ENCODE results near the gene PBX1. TPM values are rescaled to one million over a fixed set of nuclear protein-coding genes. Genes with fewer than 3 reads are reported as not detected.
A peak's percentile ranks its signal among the peaks of the same experiment; 100 is the strongest.
"Not testable (repeated sequence)": the region's sequence is repeated elsewhere in the genome, so short reads cannot be mapped to it uniquely, and the experiment has no call there.

Gene PBX1
- polyA plus RNA-seq (2014; cell fraction: cytosol; rRNA removed): 10.4 and 11.3 TPM in 2 replicates
- 6.7 and 6.9 TPM in 2 replicates for polyA plus RNA-seq (2014; cell fraction: nucleus; rRNA removed)

DNA sequence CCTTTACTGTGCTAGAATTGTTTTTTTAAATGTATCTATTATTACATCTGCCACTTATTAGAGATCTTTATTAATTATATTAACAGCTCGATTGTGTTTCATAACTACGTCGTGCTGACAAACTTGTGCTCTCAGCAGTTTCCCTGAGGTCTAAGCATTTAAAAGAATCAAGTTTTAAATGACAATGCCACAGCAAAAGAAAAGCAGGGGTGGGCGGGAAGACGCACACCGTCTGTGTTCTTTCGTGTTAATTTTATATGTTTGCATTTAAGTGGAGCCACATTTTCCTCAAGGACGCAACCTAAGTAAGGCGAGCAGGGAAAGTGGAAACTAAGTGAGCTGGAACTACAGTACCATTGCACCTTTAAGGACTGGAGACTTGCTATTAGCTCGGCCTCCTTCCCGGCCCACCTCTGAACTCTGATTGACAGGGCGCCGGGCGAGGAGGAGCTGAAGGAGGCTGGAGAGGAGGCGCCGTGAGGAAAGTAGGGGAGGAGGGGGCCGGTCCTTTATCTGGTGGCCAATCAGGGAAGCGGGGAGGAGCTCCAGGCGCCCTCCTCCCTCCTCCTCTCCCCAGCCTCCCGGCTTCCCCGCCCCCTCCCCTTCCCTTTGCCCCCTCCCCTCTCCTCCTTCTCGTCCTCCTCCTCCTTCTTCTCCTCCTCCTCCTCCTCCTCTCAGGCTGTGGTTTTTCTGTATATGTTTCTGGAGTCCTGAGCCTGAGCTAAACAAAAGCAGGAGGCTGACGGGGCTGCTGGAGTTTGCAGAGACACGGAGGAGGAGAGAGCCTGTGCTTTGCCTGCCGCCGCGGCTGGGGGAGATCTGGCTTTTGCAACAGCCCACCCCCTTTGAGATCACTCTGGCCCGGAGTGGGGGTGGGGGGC is at the start of gene PBX1:
TSS of gene PBX1 (plus strand) at position 724 of the 881 bp plus-strand sequence.
- DNase-seq (ENCODE audit: low spot score): peak; percentile 98

DNA sequence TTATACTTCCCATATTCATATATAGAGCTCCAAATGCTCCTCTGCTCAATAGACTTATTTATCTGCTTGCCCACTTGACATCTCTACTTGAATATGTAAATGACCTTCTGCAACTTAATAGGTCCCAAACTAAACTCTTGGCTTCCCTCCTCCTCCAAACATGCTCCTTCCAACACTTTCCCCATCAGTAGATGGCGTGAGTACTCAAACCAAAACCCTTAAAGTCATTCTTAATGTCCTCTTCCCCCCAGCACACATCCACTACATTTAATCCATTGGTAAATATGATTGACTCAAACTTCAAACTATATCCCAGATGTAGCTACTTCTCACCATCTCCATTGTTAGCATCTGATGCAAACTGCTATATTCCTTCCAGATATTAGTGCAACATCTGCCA is 48.5 kb upstream of the PBX1 start:
- no peak for DNase-seq (ENCODE audit: low spot score)

DNA sequence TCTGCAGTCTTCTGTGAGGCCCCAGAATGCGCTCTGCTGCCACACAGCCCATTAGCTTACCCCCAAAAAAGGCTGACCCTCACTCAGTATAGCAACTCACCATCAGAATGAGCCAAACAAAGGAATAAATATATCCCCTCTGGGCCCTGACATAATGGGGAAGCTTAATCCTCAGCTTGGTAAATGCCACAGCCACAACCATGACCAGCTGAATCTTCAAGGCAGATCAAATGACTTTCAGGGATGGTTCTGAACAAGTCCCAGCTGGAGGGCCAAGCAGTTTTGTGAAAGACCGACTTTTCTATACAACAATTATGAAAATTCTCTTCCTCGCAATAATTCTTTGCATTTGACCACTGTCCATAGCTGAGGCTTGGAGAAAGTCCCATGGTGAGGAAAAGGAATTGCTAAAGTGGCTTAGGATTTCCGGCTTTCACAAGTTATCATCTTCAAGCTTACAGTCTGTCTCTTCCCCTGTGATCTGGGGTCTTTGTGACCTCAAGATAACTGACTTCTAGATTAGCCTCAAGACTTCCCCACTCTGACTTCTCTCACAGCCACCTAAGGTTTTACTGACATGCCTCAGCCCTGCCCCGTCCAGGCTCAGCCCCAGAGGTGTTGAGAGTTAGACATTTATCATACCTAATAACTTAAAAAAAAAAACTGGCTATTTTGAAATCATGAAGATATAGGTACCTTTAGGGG is 47.8 kb upstream of the PBX1 start:
- DNase-seq (ENCODE audit: low spot score): no peak

DNA sequence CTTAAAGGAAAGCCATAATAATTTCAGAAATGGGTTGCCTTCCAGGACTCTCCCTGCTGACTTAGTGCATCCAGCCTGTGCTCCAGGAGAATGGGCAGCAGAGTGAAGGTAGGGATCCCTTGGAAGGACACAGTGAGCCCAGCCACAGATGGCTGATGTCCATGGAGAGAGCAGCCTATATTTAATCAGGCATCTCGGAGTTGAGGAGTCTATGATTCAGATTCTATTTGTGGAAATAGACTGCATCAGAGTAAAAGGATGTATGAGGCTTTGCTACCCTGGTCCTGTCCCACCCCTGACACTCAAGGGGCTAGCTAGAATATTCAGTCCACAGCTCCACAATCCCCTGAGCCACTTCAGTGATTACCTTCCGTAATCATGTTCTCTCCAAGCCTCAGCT is 43.8 kb upstream of the PBX1 start:
- DNase-seq (ENCODE audit: low spot score): no peak

DNA sequence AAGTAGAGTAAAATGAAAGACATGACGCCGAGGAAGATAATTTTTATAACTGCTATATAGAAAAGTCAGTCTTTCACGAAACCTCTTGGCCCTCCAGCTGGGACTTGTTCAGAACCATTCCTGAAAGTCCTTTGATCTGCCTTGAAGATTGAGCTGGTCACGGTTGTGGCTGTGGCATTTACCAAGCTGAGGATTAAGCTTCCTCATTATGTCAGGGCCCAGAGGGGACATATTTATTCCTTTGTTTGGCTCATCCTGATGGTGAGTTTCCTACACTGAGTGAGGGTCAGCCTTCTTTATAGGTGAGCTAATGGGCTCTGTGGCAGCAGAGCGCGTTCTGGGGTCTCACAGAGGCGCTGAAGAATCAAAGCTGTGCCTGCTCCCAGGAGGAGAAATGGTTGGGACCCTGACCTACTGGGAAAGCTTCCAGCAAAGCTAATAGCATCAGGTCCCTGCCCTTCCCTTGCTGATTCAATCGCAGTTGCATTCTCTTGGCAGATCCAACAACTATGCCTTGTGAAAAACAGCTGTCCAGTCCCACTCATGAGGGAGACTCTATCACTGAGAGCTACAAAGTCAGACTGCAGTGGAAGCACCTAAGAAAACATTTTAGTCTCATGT is 43.2 kb upstream of the PBX1 start:
- no peak for DNase-seq (ENCODE audit: low spot score)

DNA sequence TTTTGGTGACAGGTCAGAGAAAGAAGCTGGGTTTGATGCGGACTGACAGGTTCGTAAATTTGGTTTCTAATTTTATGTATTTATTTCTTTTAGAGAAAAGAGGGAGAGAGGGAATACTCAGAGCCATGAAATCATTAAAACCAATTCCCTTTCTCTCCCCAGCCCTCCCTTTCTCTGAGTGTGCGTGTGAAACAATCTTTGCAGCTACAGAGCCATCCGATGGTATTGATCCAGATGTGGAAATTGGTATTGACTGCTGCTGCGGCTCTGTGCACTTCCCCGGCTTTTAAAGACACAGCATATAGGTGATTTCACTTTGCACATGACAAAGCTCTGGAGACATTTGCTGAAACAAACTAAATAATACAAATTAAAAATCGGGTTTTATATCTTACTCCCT is 42.4 kb upstream of the PBX1 start:
- DNase-seq (ENCODE audit: low spot score): no peak

DNA sequence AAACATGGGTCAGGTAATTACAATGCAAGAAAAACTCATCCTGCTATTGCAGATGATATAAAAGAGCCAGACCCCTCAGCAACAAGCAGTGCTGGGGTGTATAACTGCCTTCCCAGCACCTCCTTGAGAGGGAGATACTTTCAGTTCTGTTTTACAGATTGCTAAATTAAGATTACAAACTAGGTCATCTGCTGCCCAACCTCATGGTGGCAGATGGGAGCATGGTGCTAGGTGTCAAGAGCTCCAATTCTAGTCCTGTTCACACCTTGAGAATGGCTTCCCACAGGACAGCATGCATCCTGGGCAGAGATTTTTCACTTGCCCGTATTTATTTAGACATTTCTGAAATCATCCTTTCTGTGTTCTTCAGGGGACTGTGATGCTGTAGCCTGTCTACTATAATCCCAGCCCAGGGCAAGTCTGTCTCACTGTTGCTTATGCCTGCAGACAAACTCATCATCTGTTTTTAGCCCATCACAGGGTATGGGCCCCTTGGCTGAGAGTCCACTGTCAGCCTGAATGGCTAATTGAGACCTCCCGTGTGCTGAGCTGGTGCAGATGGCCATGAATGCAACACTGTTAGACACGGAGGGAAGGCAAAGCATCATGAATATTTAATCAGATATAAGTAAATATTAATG is 40.2 kb upstream of the PBX1 start:
- DNase-seq (ENCODE audit: low spot score): no peak

DNA sequence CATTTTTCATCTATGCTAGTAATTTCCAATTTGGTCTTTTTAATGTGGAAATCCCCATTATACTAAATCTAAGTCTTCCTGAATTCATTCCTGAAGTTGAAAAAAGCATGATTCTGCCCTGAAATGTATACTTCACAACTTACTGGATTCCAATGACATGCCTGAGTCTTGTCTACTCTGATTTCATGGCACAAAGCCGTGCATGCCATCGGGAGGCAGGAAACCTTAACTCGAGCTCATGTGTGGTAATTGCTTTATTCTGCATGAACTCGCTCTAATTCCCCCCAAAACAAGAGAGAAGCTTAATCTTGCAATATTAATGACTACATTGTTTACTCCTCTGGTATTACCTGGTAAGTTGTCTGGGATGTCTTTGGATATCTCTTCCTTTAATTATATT is 39.6 kb upstream of the PBX1 start:
- DNase-seq (ENCODE audit: low spot score): no peak

DNA sequence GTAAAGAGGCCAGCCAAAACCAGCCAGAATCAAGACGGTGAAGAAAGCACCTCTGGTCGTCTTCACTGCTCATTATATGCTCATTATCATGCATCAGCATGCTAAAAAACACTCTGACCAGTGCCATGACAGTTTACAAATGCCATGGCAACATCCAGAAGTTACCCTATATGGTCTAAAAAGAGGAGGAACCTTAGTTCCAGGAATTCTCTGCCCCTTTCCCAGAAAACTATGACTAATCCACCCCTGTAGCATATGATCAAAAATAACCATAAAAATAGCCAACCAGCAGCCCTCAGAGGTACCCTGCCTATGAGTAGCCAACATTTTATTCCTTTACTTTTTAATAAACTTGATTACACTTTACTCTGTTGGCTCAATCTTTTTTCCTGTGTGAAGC is 34.2 kb upstream of the PBX1 start:
- no peak for DNase-seq (ENCODE audit: low spot score)

DNA sequence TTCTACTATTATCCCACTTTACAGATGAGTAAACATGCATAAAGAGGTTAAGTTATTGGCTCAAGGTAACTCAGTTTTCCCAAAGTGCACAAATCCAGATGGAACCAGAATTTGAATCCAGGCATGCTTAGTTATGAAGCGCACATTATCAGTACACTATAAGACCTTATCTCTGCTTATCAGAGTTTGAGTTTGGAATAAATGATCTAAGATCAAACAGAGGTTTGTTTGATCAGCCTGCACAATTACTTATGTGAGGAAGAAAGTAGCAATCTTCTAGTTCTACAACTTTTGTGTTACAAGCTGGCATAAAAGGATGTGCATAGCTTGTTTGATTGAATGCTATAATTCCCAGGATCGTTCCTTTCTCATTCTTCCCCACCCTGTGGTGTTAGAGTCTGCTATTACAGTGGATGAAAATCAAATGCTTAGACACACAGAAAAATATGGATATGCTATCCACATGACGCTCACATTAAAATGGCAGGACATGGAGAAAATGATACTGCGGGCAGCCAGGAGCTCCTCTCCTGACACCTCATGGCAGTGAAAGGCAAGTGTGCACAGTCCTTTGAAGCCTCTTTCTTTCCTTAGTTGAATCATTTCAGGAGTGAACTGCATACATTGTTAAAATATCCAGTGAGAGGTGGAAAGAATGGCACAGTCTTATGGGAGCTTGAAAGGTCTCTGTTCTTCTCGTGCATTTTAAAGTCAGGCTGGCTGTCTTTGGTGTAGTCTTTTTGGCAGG is 23.9 kb upstream of the PBX1 start:
- DNase-seq (ENCODE audit: low spot score): no peak

DNA sequence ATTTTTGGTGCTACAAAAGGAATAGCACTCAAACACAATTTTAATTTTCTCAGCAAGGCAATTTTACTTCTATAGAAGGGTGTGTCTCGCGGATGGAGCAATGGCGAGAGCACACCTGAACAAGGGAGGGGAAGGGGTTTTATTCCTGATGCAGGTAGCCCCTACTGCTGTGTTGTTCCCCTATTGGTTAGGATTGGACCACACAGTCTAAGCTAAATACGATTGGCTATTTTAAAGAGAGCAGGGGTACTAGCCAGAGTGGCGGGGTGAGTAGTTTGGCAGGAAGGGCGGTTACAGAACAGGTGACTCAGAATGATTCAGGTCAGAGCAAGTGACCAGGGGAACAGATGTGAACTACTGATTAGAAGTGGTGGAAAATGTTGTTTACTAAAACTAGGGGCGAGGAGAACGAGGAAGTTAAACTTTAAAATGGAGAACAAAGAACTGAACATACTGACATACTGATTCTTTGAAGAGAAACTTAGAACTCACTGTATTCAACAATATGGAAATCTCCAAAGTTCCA is 6.5 kb upstream of the PBX1 start:
- not testable (repeated sequence) for DNase-seq (ENCODE audit: low spot score)

DNA sequence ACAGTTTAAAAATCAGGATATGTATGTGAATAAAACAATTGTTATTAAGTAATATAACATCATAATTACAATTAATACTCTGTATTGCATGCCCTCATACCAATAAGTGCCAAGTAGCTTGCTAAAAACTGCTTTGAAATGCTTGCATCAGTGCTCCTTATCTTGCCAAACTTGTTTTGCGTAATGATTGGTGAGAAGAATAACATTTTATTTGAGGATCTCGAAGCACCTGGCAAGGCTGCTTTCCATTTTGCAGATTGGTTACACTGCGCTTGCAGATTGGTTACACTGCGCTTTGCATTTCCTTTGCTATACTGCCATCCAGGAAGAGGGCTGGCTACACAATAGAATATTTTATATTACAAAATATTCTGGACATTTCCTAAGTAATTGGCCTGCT is 1.7 kb upstream of the PBX1 start:
- DNase-seq (ENCODE audit: low spot score): no peak

DNA sequence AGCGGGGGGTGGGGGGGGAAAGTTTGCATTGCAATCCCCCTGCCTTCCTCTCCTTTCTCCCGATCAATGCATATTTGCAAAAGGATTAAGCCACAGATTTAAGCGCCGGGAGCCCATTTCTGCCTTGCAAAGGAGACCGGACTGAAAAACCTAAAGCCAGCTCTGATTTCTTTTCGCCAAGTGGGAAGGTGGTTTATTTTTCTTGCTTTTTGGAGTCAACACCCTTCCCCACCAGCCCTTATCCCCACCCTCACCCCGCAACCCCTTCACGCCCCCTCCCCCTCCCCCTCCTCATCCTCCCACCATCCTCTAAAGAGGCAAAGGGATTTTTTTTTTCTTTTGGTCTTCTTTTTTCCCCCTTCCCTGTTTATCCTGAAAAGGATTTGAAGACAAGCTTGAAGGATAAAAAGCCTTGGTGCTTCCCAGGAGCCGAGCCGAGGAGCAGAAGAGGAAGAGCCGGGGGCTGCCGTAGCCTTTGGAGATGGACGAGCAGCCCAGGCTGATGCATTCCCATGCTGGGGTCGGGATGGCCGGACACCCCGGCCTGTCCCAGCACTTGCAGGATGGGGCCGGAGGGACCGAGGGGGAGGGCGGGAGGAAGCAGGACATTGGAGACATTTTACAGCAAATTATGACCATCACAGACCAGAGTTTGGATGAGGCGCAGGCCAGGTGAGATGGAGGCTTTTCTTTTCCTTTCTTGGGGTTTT is 513 bp downstream of the PBX1 start:
- DNase-seq (ENCODE audit: low spot score): peak; percentile 36

DNA sequence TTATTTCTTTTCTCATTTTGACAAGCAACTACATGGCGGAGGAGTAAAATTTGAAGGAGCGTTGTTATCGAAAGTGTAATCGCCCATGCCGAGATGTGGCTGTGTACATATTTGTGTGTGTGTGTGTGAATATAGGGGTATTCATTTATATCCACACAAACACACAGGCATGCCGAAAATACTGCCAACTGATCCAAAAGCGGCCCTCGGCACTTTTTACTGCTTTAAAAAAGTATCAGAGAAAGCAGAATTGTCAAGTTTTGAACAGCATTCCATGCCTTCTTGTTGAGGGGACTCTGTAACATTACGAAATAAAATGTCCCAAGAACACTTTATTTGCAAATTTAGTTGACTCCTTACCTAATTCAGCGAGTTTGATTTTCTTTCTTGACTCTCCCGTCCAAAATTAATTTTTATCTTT is 1.1 kb downstream of the PBX1 start:
- DNase-seq (ENCODE audit: low spot score): no peak

DNA sequence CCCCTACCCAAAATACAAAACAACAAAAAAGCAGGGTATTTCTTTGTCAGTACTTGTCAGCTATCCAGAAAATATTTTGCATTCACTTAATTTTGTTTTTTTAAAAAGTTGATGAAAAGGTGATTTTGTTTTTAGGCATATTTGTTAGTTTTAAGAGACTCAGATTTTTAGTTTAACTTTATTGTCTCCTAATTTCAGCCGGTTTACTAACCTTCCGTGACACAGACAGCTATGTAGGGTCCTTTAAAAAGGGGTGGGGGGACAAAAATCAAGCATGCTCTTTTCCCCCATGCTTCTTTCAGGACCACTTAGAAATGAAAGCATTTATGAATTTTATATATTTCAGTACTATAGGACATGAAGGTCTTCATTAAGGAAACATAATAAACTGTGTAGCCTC is 1.6 kb downstream of the PBX1 start:
- DNase-seq (ENCODE audit: low spot score): no peak

DNA sequence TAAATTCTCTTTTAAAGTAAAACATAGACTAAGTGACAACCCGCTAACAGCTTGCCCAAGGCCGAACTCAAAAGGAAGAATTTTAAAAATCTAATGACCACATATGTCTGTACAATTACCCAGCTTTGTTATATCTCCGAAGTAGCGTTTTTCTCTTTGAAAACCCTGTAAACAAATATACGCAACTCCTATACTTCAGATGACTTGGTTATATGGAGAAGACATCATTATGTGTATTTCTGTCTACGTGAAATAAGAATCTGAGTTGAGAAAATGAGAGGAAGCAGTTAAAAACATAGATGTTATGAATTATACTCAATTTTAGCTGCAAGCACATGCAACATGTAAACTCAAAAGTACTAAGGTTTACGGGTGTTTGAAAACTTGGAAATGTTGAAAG is 2.0 kb downstream of the PBX1 start:
- no peak for DNase-seq (ENCODE audit: low spot score)

DNA sequence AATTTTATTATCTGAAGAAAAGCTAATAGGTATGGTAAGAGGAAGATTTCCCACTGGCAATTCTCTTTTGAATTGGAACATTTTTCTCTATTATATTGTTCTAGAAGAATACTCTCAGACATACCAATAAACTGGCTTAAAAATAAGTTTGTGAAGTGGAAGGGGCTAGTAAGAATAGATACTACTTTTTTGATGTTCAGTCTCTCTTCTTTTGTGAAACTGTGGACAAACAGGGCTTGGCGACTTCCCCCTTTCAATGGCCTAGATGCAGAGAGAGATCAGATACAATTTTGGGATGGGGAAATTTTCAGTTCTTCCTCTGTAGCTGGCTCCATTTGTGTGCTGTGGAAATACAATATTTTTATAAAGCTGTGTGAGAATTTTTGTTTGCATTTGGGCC is 2.5 kb downstream of the PBX1 start:
- no peak for DNase-seq (ENCODE audit: low spot score)

DNA sequence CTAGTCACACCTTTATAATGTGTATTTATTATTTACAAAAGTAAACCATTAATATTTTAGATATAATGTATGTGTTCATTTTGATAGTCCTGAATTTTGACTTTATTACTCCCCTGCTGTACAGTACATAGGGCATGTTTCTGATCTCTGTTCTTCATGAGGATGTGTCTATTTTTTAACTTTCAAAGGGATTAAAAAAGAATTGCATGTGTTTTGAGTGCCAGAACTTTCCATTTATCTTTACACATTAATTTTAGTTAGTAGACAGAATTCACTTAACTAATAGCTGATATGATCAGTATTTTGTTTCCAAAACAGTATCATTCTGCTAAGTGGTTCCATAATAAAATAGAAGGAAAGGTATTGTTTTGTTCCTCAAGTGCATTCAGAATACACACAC is 3.1 kb downstream of the PBX1 start:
- no peak for DNase-seq (ENCODE audit: low spot score)

DNA sequence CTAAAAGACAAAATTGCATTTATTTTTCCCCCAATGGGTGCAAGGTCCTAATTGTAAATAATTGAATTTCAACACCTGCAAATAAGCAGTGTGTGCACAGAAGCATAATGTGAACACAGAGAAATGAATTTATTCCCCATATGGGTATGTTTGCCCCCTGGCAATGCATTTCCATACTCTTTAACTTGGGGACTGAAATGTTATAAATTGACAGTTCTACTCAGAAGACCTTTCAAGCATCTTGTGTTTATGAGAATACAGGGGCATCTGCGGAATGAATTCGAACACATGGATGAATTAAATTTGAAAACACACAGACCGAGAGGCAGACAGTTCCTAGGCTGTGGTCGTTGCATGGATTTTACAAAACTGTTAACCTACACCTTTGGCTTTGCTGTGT is 3.5 kb downstream of the PBX1 start:
- DNase-seq (ENCODE audit: low spot score): no peak

DNA sequence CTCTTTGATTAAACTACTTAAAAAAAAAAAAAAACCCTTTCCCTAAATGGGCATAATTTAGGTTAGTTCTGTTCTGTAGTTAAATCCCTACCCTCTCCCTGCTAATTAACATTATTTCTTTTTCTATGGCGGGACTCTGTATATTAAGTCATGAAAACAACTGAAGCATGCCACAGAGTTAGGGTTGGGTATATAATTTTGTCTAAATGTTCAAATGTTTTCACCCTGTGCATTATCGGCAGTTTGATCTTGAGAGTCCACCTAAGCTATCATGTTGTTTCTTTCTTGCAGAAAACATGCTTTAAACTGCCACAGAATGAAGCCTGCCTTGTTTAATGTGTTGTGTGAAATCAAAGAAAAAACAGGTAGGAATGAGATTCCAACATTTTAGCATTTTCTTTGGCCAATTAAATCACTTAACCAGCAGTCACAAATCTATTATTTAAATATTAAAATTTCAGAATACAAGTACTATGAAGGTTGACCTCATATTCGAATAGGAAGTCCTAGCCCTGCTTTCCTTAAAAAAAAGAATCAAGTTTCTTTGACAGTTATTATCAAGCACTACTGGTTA is 4.0 kb downstream of the PBX1 start:
- DNase-seq (ENCODE audit: low spot score): no peak
